Neural progenitor cell (in vitro differentiated cells): Measurements from ENCODE around the gene LAX1. TPM values are rescaled to one million over a fixed set of nuclear protein-coding genes. Genes with fewer than 3 reads are reported as not detected.

Source experiments
- DNase-seq: peaks from one replicate; pipeline ENCODE4 v3.0.0-alpha.2; 2016; ENCODE audit warnings: low spot score
- H2AFZ ChIP-seq: fragments of 200-600 bp; sonication (generic); replicated peaks from 2 replicates; pipeline ENCODE4 v1.6.1; 2016; ENCODE audit warnings: antibody characterized with exemption
- H3F3A ChIP-seq: fragments of 200-600 bp; sonication (generic); 2 replicates; pipeline ENCODE4 v1.6.1; 2016; ENCODE audit warnings: antibody characterized with exemption, low read depth
- H3K27ac ChIP-seq: fragments of 200-600 bp; sonication (generic); 2 replicates; pipeline ENCODE4 v1.5.1; 2016; ENCODE audit warnings: mild to moderate bottlenecking
- H3K27me3 ChIP-seq: fragments of 200-600 bp; sonication (generic); 2 replicates; pipeline ENCODE4 v1.6.1; 2016; ENCODE audit warnings: mild to moderate bottlenecking, moderate library complexity
- H3K36me3 ChIP-seq: fragments of 200-600 bp; sonication (generic); 2 replicates; pipeline ENCODE4 v1.5.1; 2016
- H3K4me1 ChIP-seq: fragments of 200-600 bp; sonication (generic); 2 replicates; pipeline ENCODE4 v1.6.1; 2016; ENCODE audit warnings: mixed run types
- H3K4me2 ChIP-seq: fragments of 200-600 bp; sonication (generic); 2 replicates; pipeline ENCODE4 v1.6.1; 2016
- H3K4me3 ChIP-seq: fragments of 200-600 bp; sonication (generic); 2 replicates; pipeline ENCODE4 v1.5.1; 2016
- H3K79me2 ChIP-seq: fragments of 200-600 bp; sonication (generic); 2 replicates; pipeline ENCODE4 v1.6.1; 2016; ENCODE audit warnings: low read depth
- H3K9ac ChIP-seq: fragments of 200-600 bp; sonication (generic); 2 replicates; pipeline ENCODE4 v1.6.1; 2016
- H3K9me3 ChIP-seq: fragments of 200-600 bp; sonication (generic); 2 replicates; pipeline ENCODE4 v1.5.1; 2016; ENCODE audit warnings: low read depth
- H4K20me1 ChIP-seq: fragments of 200-600 bp; sonication (generic); 2 replicates; pipeline ENCODE4 v1.6.1; 2016; ENCODE audit warnings: low read depth
- H3K27ac Mint-ChIP-seq: 3 replicates; pipeline ENCODE4 v1.8.0; 2021; ENCODE audit warnings: mixed read lengths
- H3K27me3 Mint-ChIP-seq: 2 replicates; pipeline ENCODE4 v1.8.0; 2022; ENCODE audit warnings: low read depth, mild to moderate bottlenecking, inconsistent platforms, moderate library complexity, mixed read lengths; ENCODE audit not compliant: insufficient read depth
- H3K36me3 Mint-ChIP-seq: 3 replicates; pipeline ENCODE4 v1.8.0; 2021; ENCODE audit warnings: mixed read lengths
- H3K4me1 Mint-ChIP-seq: 3 replicates; pipeline ENCODE4 v1.8.0; 2021; ENCODE audit warnings: mixed read lengths
- H3K4me3 Mint-ChIP-seq: 3 replicates; pipeline ENCODE4 v1.8.0; 2021; ENCODE audit warnings: mild to moderate bottlenecking, moderate library complexity, mixed read lengths
- H3K9me3 Mint-ChIP-seq: 3 replicates; pipeline ENCODE4 v1.8.0; 2020; ENCODE audit warnings: mixed read lengths
- CTCF ChIP-seq: fragments of 200-600 bp; sonication (generic); IDR thresholded peaks from 2 replicates; pipeline ENCODE4 v1.5.1; 2017; ENCODE audit warnings: antibody characterized with exemption, mild to moderate bottlenecking
- EZH2 ChIP-seq: fragments of 200-600 bp; sonication (generic); IDR thresholded peaks from 2 replicates; pipeline ENCODE4 v1.6.1; 2017; ENCODE audit warnings: antibody characterized with exemption, mild to moderate bottlenecking, moderate library complexity
- EZH2phosphoT487 ChIP-seq: fragments of 200-600 bp; sonication (generic); IDR thresholded peaks from 2 replicates; pipeline ENCODE4 v1.6.1; 2017; ENCODE audit warnings: antibody characterized with exemption
- total RNA-seq: library from RNA; depleted of rRNA; stranded (reverse); fragments of >200 nt; gene quantifications from 2 replicates; pipeline ENCODE4 v1.2.3, GENCODE V29; 2015; ENCODE audit warnings: low replicate concordance

LAX1 gene
- total RNA-seq, 1 donor from 2014 or later: not detected

- no peaks in the 10 kb centered on the region for H3K9me3 Mint-ChIP-seq
These were observed 13.2 kb downstream of the LAX1 start for GRCh38 chr1:203778146-203778545.

GRCh38 chr1:203778789-203779188, 13.8 kb downstream of the LAX1 start:
- Histone ChIP-seq H3K4me2 (no peak overlapping the region), H3F3A (no peaks in the 10 kb centered on the region), H2AFZ (no peak overlapping the region), H3K27me3 (no peaks in the 10 kb centered on the region), H3K4me3 (no peak overlapping the region), H3K9ac (no peak overlapping the region), H4K20me1 (no peaks in the 10 kb centered on the region), H3K9me3 (no peaks in the 10 kb centered on the region), H3K4me1 (no peaks in the 10 kb centered on the region), H3K27ac (no peak overlapping the region), H3K36me3 (no peaks in the 10 kb centered on the region), H3K79me2 (no peaks in the 10 kb centered on the region)
- no peaks in the 10 kb centered on the region for H3K36me3 Mint-ChIP-seq
- no peak for TF ChIP-seq EZH2phosphoT487
- no peak for TF ChIP-seq CTCF
- no peak for TF ChIP-seq EZH2
- H3K4me3 Mint-ChIP-seq: no peak overlapping the region
- H3K27me3 Mint-ChIP-seq: peaks cover 3% of the 10 kb centered on the region
- no peak overlapping the region for H3K27ac Mint-ChIP-seq
- peaks cover 9% of the 10 kb centered on the region for H3K4me1 Mint-ChIP-seq
- H3K9me3 Mint-ChIP-seq: no peaks in the 10 kb centered on the region
- no peak for DNase-seq

More at GRCh38 chr1:203778146-203778545, 13.2 kb downstream of the LAX1 start:
- no peak for TF ChIP-seq EZH2phosphoT487
- no peak for TF ChIP-seq CTCF
- TF ChIP-seq EZH2: no peak
- Histone ChIP-seq H3K4me2 (no peak overlapping the region), H4K20me1 (no peaks in the 10 kb centered on the region), H3K27ac (no peak overlapping the region), H3K27me3 (no peaks in the 10 kb centered on the region), H2AFZ (no peak overlapping the region), H3K4me1 (no peaks in the 10 kb centered on the region), H3K36me3 (no peaks in the 10 kb centered on the region), H3K9ac (no peak overlapping the region), H3F3A (no peaks in the 10 kb centered on the region), H3K4me3 (no peak overlapping the region), H3K9me3 (no peaks in the 10 kb centered on the region), H3K79me2 (no peaks in the 10 kb centered on the region)
- H3K27me3 Mint-ChIP-seq: peaks cover 5% of the 10 kb centered on the region
- H3K27ac Mint-ChIP-seq: no peak overlapping the region
- DNase-seq: no peak
- no peak overlapping the region for H3K4me3 Mint-ChIP-seq
- H3K36me3 Mint-ChIP-seq: no peaks in the 10 kb centered on the region
- H3K4me1 Mint-ChIP-seq: peaks cover 9% of the 10 kb centered on the region

GRCh38 chr1:203781962-203782361, 17.0 kb downstream of the LAX1 start:
- H3K4me1 Mint-ChIP-seq: no peaks in the 10 kb centered on the region
- Histone ChIP-seq H3K27ac (no peak overlapping the region), H3K9ac (no peak overlapping the region), H3K4me3 (no peak overlapping the region), H3F3A (no peaks in the 10 kb centered on the region), H4K20me1 (no peaks in the 10 kb centered on the region), H3K9me3 (no peaks in the 10 kb centered on the region), H3K79me2 (no peaks in the 10 kb centered on the region), H2AFZ (no peak overlapping the region), H3K27me3 (no peaks in the 10 kb centered on the region), H3K36me3 (no peaks in the 10 kb centered on the region), H3K4me1 (no peaks in the 10 kb centered on the region), H3K4me2 (no peak overlapping the region)
- H3K9me3 Mint-ChIP-seq: no peaks in the 10 kb centered on the region
- H3K27me3 Mint-ChIP-seq: no peaks in the 10 kb centered on the region
- no peaks in the 10 kb centered on the region for H3K36me3 Mint-ChIP-seq
- H3K27ac Mint-ChIP-seq: no peak overlapping the region
- TF ChIP-seq EZH2 (no peak), EZH2phosphoT487 (no peak), CTCF (no peak)
- no peak for DNase-seq
- H3K4me3 Mint-ChIP-seq: no peak overlapping the region

GRCh38 chr1:203789966-203790365, 25.0 kb downstream of the LAX1 start:
- no peak overlapping the region for H3K4me2 ChIP-seq
- no peak for DNase-seq
- no peaks in the 10 kb centered on the region for H3K9me3 ChIP-seq
- no peak overlapping the region for H2AFZ ChIP-seq
- H3K4me3 ChIP-seq: no peak overlapping the region
- H3K27ac ChIP-seq: no peak overlapping the region
- no peak overlapping the region for H3K4me3 Mint-ChIP-seq
- H3K4me1 ChIP-seq: peaks cover under 1% of the 10 kb centered on the region
- H3K4me1 Mint-ChIP-seq: peaks cover 6% of the 10 kb centered on the region
- H3K27me3 ChIP-seq: no peaks in the 10 kb centered on the region
- H3K9ac ChIP-seq: no peak overlapping the region
- TF ChIP-seq EZH2: no peak
- TF ChIP-seq CTCF: no peak
- TF ChIP-seq EZH2phosphoT487: no peak
- no peaks in the 10 kb centered on the region for H3K36me3 Mint-ChIP-seq
- no peaks in the 10 kb centered on the region for H3F3A ChIP-seq
- no peaks in the 10 kb centered on the region for H3K79me2 ChIP-seq
- no peaks in the 10 kb centered on the region for H4K20me1 ChIP-seq
- no peaks in the 10 kb centered on the region for H3K36me3 ChIP-seq
- H3K27me3 Mint-ChIP-seq: peaks cover 8% of the 10 kb centered on the region
- no peak overlapping the region for H3K27ac Mint-ChIP-seq
- H3K9me3 Mint-ChIP-seq: no peaks in the 10 kb centered on the region
